GM18502 (cell line): ENCODE results near the gene LCE2C.
"Not testable (repeated sequence)": the region's sequence is repeated elsewhere in the genome, so short reads cannot be mapped to it uniquely, and the experiment has no call there.

Source experiments
- ATAC-seq: cut with Tn5 transposase; IDR thresholded peaks from one replicate; pipeline ENCODE4 v1.9.1; 2021; ENCODE audit warnings: mild to moderate bottlenecking; ENCODE audit not compliant: unreplicated experiment, poor library complexity

Gene LCE2C, protein sequence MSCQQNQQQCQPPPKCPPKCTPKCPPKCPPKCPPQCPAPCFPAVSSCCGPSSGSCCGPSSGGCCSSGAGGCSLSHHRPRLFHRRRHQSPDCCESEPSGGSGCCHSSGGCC

GRCh38 chr1:152674983-152675382 lies at the start of gene LCE2C:
Gene LCE2C (plus strand): TSS chr1:152675279. CDS start chr1:152676016, 737 bp downstream.
- ATAC-seq = not testable (repeated sequence)

DNA sequence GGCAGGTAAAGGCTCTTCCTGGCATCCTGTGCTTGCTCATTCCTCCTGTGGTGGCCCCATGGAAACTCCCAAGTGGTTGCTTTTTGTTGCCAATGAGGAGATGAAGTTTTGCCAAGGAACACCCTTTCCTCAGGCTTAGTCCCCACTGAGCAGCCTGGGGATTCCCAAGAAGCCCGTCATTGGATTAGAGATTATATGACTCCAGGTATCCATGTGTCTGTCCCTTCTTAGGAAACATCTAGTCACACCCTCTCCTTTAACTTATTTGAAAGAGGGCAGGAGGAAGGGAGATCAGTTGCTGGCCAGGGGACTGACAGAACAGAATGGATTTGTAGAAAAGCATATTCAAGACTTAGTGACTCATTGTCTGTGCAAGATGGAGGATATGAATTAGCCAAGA lies 48.3 kb upstream of the LCE2C start:
- no peak for ATAC-seq

DNA sequence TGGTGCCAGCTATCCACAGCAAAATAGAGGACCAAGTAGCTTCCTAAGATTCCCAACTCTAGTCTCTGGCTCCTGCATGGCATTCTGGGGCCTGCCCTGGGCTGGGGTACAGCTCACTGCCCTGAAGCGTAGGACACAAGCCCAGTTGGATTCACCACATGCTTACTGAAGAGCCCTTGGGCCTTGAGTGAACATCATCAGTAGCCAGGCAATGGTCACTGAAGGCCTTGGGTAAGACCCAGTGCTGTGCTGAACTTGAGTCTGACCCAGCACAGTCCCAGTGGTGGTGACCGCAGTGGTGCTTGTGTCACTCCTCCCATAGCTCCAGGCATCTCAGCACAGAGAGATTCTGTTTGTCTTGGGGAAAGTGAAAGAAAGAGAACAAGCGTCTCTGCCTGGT lies 44.5 kb upstream of the LCE2C start:
- no peak for ATAC-seq

DNA sequence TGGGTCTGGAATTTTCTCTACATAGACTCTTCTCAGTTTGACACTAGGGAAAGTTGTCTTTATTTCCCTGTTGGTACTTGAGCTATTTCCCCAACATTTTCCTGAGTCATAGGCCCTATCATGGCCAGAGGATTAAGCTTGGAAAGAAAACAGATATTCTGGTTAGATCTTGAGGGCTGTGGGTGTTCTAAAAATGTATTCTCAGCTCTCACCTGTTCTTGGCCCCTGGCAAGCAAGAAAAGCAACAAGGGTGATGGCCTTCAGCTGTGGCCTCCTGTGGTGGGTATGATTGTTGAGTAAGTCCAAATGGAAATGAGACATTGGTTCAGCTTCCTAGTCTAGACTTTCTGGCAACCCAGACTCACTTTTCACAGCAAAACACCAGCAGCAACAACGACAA lies 34.7 kb upstream of the LCE2C start:
- ATAC-seq = no peak

DNA sequence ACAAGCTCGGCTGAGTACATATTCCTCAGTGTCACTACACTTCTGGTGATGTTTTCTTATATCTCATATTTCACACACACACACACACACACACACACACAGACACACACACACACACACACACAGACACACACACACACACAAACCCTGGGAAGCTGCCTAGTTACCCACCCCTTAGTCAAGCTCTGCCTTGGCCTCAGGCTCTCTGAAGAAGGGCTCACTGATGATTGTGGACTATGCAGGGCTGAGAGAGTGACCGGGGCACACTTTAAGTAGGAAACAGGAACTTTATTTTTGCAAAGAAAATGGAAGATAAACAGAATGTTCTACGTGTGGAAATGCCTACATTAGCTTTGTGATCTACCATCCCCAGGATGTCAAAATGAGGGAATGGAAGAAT lies 31.1 kb upstream of the LCE2C start:
- ATAC-seq = no peak

DNA sequence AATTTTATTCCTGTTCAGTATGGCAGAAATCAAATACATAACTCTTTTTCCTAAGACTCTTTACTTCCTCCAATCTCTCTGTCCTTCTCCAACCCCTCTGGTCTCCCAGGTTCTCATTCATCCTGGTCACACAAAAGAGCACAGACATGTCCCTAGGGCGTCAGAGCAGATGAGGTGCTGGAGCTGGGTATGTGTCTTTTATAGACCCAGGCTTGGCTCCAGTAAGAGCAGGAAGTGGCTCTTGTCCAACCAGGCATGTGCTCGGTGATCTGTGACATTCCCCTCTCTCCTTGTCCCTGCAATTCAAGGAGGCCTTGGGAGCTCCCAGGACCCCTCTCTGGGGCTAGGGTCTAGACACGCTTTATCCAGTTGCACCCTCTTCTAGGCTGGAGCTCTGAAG lies 29.9 kb upstream of the LCE2C start:
- ATAC-seq = no peak

DNA sequence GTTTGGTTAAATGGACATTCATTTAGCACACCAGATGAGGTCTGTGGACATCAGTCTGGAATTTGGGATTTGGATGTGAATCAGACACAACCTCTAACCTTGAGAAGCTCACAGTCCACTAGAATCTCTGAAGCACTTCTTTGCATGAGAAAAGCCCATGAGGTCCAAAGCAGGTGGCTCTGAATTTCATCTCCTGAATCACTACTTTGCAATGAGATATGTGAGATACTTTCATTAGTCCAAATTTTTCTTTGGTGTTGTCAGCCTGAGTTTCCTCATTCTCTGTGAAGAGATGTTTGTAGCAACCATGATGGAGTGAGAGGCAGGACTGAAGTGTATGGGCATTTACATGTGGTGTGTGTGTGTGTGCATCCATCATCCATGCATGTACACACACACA lies 28.4 kb upstream of the LCE2C start:
- ATAC-seq = no peak

DNA sequence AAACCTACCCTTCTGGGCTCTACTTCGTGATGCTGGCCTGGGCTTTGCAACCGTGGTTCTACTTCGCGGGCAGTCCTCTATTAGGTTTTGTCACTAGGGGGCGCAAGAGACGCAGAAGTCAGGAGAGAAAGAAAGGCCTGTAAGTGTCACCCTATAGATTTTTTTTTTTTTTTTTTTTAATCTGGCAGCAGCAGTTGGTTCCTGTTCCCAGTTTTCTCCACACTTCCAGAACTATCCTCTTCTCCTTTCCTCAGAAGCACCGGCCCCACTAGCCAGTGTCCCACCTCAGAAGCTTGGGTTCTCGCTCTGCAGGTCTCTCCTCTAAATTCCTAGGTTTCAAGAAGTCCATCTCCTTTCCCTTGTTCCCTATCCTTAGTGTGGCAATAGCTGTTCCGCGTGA lies 21.0 kb upstream of the LCE2C start:
- no peak for ATAC-seq

- ATAC-seq = no peak
These were observed 18.6 kb upstream of the LCE2C start for GRCh38 chr1:152656459-152656858.

DNA sequence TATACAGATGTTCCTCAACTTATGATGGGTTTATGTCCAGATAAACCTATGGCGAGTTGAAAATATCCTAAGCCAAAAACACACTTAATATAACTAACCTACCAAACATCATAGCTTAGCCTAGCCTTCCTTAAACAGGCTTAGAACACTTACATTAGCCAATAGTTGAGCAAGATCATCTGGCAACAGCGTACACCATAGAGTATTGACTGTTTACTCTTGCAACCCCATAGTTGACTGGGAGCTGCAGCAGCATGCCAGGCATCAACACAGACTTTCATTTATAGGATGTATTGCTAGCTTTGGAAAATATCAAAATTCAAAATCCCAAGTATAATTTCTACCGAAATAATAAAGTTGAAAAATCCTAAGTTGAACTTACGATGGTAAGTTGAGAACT lies 17.4 kb upstream of the LCE2C start:
- no peak for ATAC-seq

DNA sequence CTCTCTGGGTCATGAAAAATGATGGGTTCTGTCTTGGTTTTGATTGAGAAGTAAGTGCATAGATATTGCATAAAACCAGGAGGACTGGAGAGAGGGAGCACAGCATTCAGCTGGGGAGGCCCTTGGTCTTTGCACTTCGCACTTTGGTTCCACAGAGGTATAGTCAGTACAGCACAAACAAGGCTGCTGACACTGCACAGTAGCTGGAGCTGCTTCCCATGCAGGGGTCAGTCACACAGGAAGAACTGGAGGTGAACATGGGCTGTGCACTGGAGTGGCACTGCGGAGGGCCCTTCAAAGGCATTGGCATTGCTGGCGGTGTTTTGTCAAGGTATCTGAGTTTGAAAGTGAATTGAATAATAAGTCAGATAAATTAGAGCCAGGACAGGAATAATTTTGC lies 16.4 kb upstream of the LCE2C start:
- ATAC-seq = no peak

DNA sequence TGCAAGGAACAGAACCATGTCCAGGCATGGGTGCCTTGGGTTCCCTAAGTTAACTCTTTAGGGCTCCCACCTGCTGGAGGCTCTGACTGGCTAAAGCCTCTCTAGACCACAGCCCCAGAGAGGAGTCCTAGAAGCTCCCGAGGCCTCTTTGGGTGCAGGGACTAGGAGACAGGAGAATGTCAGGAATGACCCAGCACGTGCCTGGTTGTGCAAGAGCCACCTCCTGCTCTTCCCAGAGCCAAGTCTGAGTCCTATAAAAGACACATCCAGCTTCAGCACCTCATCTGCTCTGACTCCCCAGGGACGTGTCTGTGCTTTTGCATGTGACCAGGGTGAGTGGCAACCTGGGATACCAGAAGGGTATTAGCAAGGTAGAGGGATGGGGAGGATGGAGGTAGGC lies 12.0 kb upstream of the LCE2C start, which contains the start of gene LCE2D:
Gene LCE2D (plus strand): TSS at position 283 of the 400 bp plus-strand sequence. CDS start 726 bp downstream, outside the sequence.
- no peak for ATAC-seq

DNA sequence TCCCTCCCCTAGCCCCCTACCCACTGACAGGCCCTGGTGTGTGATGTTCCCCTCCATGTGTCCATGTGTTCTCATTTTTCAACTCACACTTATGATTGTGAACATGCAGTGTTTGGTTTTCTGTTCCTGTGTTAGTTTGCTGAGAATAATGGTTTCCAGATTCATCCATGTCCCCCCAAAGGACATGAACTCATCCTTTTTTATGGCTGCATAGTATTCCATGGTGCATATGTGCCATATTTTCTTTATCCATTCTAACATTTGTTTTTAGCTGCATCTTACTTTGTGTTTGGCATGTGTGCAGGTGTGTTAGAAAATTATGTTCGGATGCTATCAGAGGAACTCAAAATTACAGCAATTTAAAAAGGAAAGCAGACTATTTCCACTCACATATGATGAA lies 8.9 kb upstream of the LCE2C start:
- not testable (repeated sequence) for ATAC-seq

DNA sequence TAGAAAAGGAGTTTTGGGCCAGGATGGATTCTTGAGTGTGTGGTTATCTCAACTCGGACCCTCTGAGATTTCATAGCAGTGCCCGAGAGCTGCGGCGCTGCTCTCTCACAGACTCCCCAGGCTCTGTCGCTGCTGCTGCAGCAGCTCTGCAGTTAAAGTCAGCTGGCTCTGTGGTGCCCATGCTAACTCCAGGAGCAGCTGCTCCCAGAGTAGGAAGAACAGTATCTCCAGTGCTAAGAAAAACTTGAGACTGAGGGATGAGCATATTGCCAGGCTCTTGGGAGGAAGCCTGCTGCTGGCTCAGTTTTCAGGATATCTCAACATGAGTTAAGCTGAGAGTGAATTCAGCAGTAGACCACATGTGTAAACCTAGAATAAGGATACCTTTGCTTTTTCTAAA lies 7.4 kb upstream of the LCE2C start:
- no peak for ATAC-seq

GRCh38 chr1:152673016-152673415 lies 2.1 kb upstream of the LCE2C start:
- no peak for ATAC-seq

DNA sequence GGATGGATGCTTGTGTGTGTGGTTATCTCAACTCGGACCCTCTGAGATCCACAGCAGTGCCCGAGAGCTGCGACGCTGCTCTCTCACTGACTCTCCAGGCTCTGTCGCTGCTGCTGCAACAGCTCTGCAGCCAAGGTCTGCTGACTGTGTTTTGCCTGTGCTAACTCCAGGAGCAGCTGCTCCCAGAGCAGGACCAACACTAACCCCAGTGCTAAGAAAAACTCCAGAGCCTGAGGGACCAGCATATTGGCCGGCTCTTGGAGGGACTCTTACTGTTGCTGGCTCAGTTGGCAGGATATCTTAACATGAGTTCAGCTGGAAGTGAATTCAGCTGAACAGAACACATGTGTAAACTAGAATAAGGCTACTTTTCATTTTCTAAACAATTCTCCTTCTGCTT lies 4.4 kb downstream of the LCE2C start:
- ATAC-seq = no peak

DNA sequence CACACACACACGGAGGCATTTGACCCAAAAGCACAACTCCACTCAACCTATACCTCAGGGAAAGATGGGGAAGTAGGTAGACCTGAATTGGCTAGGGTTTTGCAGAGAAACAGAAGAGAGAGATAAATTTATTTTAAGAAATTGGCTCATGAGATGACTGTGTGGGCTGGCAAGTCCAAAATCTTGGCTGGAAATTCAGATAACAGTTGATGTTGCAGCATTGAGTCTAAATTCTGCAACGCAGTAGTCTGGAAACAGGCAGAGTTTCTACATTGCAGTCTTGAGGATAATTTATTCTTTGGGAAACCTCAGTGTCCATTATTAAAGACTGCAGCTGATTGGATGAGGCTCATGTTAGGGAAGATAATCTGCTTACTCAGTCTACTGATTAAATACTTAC lies 6.5 kb downstream of the LCE2C start:
- ATAC-seq = no peak

DNA sequence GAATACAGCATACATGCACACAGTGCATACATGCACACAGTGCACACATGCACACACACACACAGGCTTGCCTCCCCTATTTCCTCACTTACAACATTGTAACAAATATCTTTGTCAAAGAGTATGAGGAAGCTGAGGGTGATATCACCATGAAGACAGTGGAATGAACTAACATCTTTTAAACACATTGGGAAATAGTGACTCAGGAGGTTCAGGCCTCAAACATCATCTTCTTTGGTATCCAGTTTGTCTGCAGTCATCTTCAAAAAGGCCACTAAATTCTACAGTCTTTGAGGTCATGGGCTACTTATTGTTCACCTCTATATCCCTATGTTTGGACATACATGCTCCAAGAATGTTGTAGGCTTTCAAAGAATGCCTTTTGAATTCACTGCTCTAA lies 8.8 kb downstream of the LCE2C start:
- no peak for ATAC-seq

- ATAC-seq = not testable (repeated sequence)
These were observed 10.7 kb downstream of the LCE2C start, which contains the start of gene LCE2B for GRCh38 chr1:152685823-152686222. Gene LCE2B (plus strand): TSS chr1:152686123. CDS start chr1:152686844, 721 bp downstream.

GRCh38 chr1:152697701-152698600 lies 22.9 kb downstream of the LCE2C start, which contains the start of gene LCE2A:
Gene LCE2A (plus strand): TSS chr1:152698345. CDS start chr1:152698902, 557 bp downstream.
- ATAC-seq = no peak

DNA sequence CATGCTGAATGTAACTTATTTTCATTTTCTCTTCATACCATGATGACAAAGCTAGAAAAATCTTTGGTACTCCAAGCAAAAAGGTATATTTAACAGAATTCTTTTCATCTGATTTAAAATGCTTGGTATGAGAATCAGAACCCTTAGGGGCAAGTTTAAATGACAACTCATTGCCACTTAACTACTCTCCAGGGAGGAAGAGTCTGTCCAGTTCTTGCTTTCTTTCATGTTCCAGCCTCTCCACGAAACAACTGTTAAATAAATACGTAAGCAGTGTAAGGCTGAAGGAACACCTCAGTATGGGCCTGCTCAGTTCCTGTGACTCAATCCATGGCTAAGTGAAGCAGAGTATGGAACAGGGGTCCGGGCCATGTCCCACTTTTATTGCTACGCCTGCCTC lies 24.7 kb downstream of the LCE2C start:
- no peak for ATAC-seq

DNA sequence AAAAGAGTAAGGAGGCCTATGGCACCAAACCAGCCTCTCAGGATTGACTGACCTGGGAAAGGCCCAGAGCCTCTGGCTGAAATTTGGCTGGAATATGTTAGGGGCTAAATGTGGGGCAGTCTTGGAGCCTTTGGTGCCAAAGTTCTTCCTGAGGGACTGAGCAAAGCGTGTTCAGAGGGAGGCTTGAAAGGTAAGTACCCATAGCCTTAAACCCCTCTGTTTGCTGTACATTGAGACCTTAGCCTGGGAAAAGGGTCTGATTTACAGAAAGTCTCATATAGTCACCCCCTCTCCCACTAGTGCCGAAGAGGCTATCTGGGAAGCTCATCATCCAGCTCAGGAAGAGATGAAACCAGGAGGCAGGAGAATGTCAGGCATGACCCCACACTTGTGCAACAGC lies 32.8 kb downstream of the LCE2C start, which contains the start of gene LCE4A:
Gene LCE4A (plus strand): TSS at position 301 of the 400 bp plus-strand sequence. CDS start 916 bp downstream, outside the sequence.
- no peak for ATAC-seq
